ENCODE measurements around the gene IRX5.

IRX5 gene

GRCh38 chr16:54952195-54952594 lies 21.5 kb downstream of the IRX5 start:
- DNase-seq (ENCODE audit: low spot score): no peak

DNA sequence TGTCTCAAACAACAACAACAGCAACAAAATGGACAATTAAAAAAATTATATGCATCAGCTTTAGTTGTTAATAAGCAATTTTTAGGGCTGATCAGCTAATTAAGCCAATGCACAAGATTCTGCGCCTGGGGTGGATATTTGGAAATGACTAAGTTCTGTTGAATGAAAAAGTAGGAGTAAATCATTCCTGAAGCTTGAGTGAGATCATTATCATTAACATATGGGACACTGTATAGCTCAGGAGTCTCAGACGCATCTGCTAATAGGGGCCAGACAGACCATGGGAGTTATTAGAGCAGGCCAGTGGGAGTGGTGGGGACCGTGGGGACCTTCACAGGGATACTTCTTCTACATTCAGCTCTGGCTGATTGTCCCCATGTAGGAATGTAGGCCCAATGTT lies 22.8 kb downstream of the IRX5 start:
- no peak for DNase-seq (ENCODE audit: low spot score)

DNA sequence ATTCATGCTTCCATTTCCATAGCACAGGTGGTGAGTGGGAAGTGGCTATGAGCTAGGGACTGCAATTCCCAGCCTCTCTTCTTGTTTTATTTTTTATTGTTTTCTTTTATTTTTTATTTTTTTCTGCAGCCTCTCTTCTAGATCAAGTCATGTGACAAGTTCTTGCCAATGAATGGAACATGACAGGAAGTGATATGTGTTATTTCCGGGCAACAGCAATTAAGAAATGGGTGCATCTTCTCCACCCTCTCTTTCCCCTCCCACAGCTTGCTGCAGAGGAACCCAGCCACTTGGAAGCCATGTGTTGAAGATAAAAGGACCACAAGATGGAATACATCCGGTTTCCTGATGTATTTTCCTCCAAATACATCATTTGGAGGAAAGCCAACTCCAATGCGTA lies 23.6 kb downstream of the IRX5 start:
- DNase-seq (ENCODE audit: low spot score): no peak

DNA sequence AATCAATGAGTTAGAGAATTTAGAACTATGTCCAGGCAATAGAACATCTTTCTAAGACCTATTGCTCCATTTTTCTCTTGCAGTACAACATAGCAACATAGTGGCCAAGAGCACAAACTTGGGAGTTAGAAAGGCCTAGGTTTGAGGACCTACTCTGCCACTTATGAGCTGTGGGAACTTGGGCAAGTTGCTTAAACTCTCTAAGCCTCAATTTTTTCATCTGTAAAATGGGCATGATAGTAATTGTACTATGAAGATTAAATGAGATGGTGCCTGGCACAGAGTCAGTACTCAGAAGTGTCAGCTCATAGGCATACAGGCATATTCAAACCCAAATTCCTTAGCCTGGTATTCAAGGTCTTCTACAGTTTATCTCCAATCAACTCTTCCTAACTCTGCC lies 25.1 kb downstream of the IRX5 start:
- DNase-seq (ENCODE audit: low spot score): no peak

DNA sequence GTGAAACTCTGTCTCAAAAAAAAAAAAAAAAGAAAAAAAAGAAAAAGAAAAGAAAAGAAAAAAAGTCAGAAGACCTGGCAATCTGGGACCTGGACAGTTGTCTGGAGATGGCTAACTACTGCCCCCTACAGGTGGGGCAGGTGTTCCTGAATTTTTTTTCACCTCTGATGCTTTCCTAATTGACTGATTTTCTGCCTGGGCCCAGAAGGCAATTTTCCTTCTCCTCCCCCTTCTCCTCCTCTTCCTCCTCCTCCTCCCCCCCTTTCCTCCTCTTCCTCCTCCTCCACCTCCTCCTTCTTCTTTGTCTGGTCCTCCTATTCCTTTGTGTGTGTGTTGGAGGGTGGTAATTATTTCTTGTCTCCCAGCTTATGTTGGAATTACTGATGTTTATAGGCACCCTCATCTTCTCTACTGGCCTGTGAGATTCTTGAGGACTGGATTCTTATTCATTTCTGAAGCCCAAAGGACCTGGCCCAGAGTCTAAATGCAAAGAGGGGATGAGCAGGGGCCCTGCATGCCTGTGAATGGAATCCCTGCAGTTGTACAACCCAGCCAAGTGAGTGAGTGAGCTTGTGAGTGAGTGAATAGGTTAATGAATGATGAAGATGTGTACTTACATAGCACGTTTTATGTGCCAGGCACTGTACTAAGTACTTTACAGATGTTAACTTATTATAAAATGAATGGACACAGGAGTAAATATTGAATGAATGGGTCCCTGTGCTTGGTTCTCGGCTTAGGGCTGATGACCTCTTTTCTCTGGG lies 26.9 kb downstream of the IRX5 start:
- no peak for DNase-seq (ENCODE audit: low spot score)

DNA sequence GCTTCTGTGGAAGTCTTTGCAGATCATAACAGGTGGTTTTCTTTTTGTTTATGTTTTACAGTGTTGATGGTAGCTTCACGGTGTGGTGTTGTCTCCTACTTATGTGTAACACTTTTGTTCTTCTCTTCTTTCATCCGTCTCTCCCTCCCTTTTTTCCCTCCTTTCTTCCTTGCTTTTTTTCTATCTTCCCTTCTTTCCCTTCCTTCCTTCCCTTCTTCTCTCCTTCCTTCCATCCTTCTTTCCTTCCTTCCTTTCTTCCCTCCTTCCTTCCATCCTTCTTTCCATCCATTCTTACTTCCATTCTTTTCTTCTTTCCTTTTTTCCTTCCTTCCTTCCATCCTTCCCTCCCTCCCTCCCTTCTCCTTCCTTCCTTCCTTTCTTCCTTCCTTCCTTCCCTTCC lies 31.4 kb downstream of the IRX5 start:
- DNase-seq (ENCODE audit: low spot score): no peak

DNA sequence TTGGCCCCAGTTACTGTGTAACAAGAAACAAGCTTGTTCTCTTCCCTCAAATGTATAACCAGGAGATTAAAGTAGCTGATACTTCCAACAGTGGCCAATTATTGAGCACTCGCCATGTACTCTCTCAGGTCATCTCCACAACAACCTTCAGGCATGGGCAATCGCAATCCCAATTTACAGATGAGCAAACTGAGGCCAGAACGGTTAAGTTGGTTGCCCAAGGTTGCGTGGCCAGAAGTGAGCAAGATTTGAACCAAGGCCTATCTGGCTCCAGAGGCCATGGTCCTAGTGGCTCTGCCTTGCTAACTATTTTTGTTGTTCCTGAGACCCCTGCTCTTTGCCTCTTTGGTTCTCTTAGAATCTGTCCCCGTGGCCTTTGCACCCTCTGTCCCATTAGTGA lies 33.6 kb downstream of the IRX5 start:
- no peak for DNase-seq (ENCODE audit: low spot score)

GRCh38 chr16:54965464-54965863 lies 34.8 kb downstream of the IRX5 start:
- DNase-seq (ENCODE audit: low spot score): no peak

DNA sequence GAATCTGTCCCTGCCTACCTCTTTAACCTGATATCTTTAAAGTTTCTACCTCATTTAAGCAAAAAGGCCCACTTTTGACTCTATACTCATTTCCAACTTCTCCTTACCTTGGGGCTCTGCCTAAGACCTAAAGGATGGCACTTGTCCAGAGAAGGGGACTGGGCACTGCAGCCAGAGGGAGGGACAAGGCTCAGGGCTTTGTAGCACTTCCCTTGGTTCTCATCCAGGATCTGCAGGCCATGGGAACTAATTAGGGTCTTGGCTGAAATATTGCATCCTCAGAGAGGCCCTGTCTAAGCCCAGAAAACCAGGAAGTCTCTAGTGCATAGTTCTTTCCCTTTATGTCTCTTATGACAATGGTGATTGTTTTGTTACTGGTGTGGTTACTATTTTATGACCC lies 37.3 kb downstream of the IRX5 start:
- no peak for DNase-seq (ENCODE audit: low spot score)

DNA sequence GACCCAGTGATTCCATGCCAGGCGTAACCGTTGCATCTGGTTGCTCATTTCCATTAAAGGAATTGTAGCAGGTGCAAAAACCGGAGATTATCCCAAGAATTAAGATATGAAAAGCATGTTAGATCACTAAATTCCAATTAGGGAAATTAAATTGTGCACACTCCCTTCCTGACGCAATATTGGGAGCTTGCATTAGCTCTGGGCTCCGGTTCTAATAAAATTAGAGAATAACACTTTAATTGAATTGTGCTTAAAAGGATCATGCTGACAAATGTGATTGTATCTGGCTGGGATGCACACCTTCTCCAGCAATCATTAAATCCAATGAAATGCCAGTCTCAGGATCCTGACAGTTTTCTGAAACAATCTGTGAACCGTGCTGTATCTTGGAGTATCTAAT lies 38.1 kb downstream of the IRX5 start:
- DNase-seq (ENCODE audit: low spot score): no peak

- no peak for DNase-seq (ENCODE audit: low spot score)
These were observed 39.4 kb downstream of the IRX5 start for GRCh38 chr16:54970016-54970415.

DNA sequence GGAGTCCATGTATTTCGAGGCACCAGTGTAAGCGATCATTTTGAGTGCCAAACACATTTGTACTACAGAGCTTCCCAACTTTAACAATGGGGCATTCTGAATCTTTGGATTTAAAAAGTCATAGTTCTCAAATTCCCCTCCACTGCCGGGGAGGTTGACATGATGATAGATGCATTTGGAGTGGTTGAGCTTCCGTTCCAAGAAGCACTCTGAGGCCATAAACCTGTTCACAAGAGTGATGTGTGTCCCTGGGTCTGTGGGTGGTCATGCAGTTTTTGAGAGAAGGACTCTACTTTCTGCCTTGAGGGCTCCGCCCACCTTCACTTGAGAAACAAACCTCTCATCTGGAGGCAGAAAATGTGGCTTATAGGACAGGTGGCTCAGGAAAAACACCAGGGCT lies 43.7 kb downstream of the IRX5 start:
- DNase-seq (ENCODE audit: low spot score): no peak

- DNase-seq (ENCODE audit: low spot score): no peak
These were observed 46.1 kb downstream of the IRX5 start for GRCh38 chr16:54976651-54977200.

DNA sequence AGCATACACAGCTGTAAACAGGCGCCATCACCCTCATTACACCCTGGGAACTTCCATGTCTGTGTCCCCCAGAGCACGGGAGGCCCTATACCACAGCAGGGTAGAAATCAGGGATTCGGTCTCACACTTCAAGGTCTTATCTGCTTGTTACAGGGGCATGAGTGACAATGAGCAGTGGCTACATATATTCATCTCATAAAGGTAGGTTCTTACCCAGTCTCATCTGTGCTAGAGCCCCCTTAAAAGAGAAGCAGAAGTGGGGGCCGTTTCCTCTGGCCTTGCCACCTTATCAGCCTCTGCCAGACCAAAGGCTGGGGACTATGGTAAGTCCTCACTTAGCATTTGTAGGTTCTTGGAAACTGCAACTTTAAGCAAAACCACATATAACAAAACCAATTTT lies 46.5 kb downstream of the IRX5 start:
- DNase-seq (ENCODE audit: low spot score): no peak

DNA sequence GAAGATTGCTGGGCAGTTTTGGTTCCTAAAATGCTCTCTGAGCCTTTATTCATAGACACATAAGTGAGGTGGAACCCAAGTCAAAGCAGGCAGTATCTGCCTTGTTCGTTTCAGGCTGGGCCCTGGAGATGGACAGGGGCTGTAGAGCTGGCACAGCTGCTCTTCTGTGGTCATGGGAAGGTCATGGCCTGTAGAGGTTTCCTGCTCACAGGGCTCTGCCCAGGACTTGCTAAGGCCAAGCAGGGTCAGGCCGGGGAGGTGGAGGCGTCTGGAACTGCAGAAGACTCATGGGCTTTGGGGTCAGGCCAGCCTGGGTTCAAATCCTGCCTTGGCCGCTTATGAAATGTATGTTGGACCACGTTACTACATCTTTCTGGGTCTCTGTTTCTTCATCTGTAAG lies 50.2 kb downstream of the IRX5 start:
- DNase-seq (ENCODE audit: low spot score): no peak

All from HuH-7 (cell line).